GM12892 (cell line): ENCODE measurements around the gene SH3TC1.

ENCODE experiments used
- DNase-seq: peaks from one replicate; pipeline ENCODE4 v3.0.0; 2011; ENCODE audit not compliant: insufficient read length
- FAIRE-seq: peaks from 2 replicates; lab custom pipeline; 2011; peaks lifted over from hg19 to GRCh38; lab: Jason Lieb, UNC
- POLR2A ChIP-seq: IDR thresholded peaks from 2 replicates; pipeline ENCODE4 v1.6.1; 2011; ENCODE audit warnings: low read depth, low read length, control low read depth
- POLR2AphosphoS5 ChIP-seq: IDR thresholded peaks from 2 replicates; pipeline ENCODE4 v1.6.1; 2011; ENCODE audit warnings: low read depth, low read length, control low read depth
- TAF1 ChIP-seq: IDR thresholded peaks from 2 replicates; pipeline ENCODE4 v1.6.1; 2011; ENCODE audit warnings: low read depth, mild to moderate bottlenecking, control low read depth, low read length, borderline replicate concordance

The SH3TC1 gene

GRCh38 chr4:8230891-8231290 is 31.8 kb downstream of the SH3TC1 start:
- DNase-seq: no peak
- TF ChIP-seq TAF1 (no peak), POLR2A (no peak), POLR2AphosphoS5 (no peak)
- FAIRE-seq: no peak

- DNase-seq (no peak), FAIRE-seq (no peak)
- TF ChIP-seq POLR2A (no peak), POLR2AphosphoS5 (no peak), TAF1 (no peak)
Observed at GRCh38 chr4:8231551-8232049, 32.5 kb downstream of the SH3TC1 start.

GRCh38 chr4:8232748-8233147 is 33.7 kb downstream of the SH3TC1 start:
- no peak for FAIRE-seq
- no peak for DNase-seq
- no peak for TF ChIP-seq TAF1
- TF ChIP-seq POLR2A: no peak
- no peak for TF ChIP-seq POLR2AphosphoS5

GRCh38 chr4:8233672-8234484 is 34.8 kb downstream of the SH3TC1 start:
- FAIRE-seq (peak; percentile 21), DNase-seq (no peak)

GRCh38 chr4:8234715-8235114 is 35.6 kb downstream of the SH3TC1 start:
- no peak for FAIRE-seq
- TF ChIP-seq POLR2A (no peak), TAF1 (no peak), POLR2AphosphoS5 (no peak)
- no peak for DNase-seq

More at GRCh38 chr4:8233672-8234484, 34.8 kb downstream of the SH3TC1 start:
- TF ChIP-seq POLR2AphosphoS5 (no peak), TAF1 (no peak), POLR2A (no peak)

GRCh38 chr4:8235224-8235623 is 36.1 kb downstream of the SH3TC1 start:
- no peak for TF ChIP-seq POLR2AphosphoS5
- TF ChIP-seq POLR2A: no peak
- no peak for TF ChIP-seq TAF1
- no peak for DNase-seq
- no peak for FAIRE-seq

- no peak for TF ChIP-seq POLR2AphosphoS5
- no peak for TF ChIP-seq POLR2A
- TF ChIP-seq TAF1: no peak
- DNase-seq (no peak), FAIRE-seq (no peak)
Observed at GRCh38 chr4:8235686-8236085, 36.6 kb downstream of the SH3TC1 start.

GRCh38 chr4:8236106-8236919 is 37.2 kb downstream of the SH3TC1 start:
- TF ChIP-seq POLR2AphosphoS5: no peak
- no peak for TF ChIP-seq POLR2A
- TF ChIP-seq TAF1: no peak
- DNase-seq (no peak), FAIRE-seq (no peak)

GRCh38 chr4:8236920-8237195 is 37.8 kb downstream of the SH3TC1 start:
- no peak for DNase-seq

GRCh38 chr4:8237256-8237989 is 38.3 kb downstream of the SH3TC1 start:
- no peak for TF ChIP-seq TAF1
- TF ChIP-seq POLR2A: no peak
- TF ChIP-seq POLR2AphosphoS5: no peak
- no peak for DNase-seq
- FAIRE-seq: no peak

More at GRCh38 chr4:8236920-8237195, 37.8 kb downstream of the SH3TC1 start:
- no peak for FAIRE-seq
- no peak for TF ChIP-seq POLR2A
- no peak for TF ChIP-seq TAF1
- TF ChIP-seq POLR2AphosphoS5: no peak

- no peak for DNase-seq
- no peak for TF ChIP-seq POLR2A
- no peak for TF ChIP-seq POLR2AphosphoS5
- TF ChIP-seq TAF1: no peak
Observed at GRCh38 chr4:8238036-8238511, 39.0 kb downstream of the SH3TC1 start.

More at GRCh38 chr4:8238036-8238511, 39.0 kb downstream of the SH3TC1 start:
- FAIRE-seq: no peak
